ENCODE measurements around the gene PODNL1. TPM values are rescaled to one million over a fixed set of nuclear protein-coding genes. Genes with fewer than 3 reads are reported as not detected.

Gene PODNL1
- total and polyA plus RNA-seq, 2 of the 8 experiments (the other 6 are each of a cell fraction or from before 2014, with no cell fraction given), result 1.0 to 1.5 TPM

- H3K4me1 ChIP-seq (replicated peaks in 1 of 4; ENCODE audit: control insufficient read depth in 3 of 4, insufficient read depth in 4 of 4, low read length in 3 of 4), result peaks cover 0 to 11% (median under 1%) of the 10 kb centered on the region in 4 experiments; a peak in 4 of 7 replicates
- no peak overlapping the region for H3K14ac ChIP-seq (ENCODE audit: insufficient read length)
- POLR2A ChIA-PET (ENCODE audit: partially characterized antibody), result interaction anchor here (1.0 to 5.4 kb wide), 4 partner anchors 10 to 33 kb away, joined by 3 to 39 read pairs (median 4); partner anchors contain the start of gene DCAF15
- H2AFZ ChIP-seq (ENCODE audit: low read length), result no peak overlapping the region
- DNase-seq (ENCODE audit: low read depth in 1 of 2, low spot score in 2 of 2) (no peak), FAIRE-seq (no peak)
- H3K79me1 ChIP-seq (ENCODE audit: low read depth, low read length), result no peaks in the 10 kb centered on the region
- H2BK20ac ChIP-seq (ENCODE audit: low read length), result no peak overlapping the region
- no peak overlapping the region for H3K4ac ChIP-seq (replicated peaks; ENCODE audit: insufficient read length, low read depth, low read length)
- H2BK12ac ChIP-seq (ENCODE audit: low read depth, low read length), result no peak overlapping the region
- no peak overlapping the region for H2BK5ac ChIP-seq (ENCODE audit: low read depth, low read length)
- no peaks in the 10 kb centered on the region for H3K27me3 ChIP-seq (replicated peaks in 1 of 4; ENCODE audit: control insufficient read depth in 3 of 4, extremely low read depth in 1 of 4, insufficient read depth in 3 of 4, low read length in 3 of 4)
- H2BK120ac ChIP-seq (replicated peaks; ENCODE audit: low read depth, low read length), result no peak overlapping the region
- H3K27ac ChIP-seq (ENCODE audit: low read depth, low read length), result no peak overlapping the region
- H3K4me3 ChIP-seq (ENCODE audit: extremely low read depth in 1 of 4, insufficient read depth in 2 of 4, low read depth in 3 of 4, low read length in 4 of 4), result no peak overlapping the region
- TF ChIP-seq SRF (IDR thresholded peaks at IDR 0.05; ENCODE audit: low read depth, low read length), result no peak
- H4K8ac ChIP-seq (ENCODE audit: extremely low read depth, insufficient read depth, low read length), result no peak overlapping the region
- peaks cover 2 to 23% (median 14%) of the 10 kb centered on the region in 4 experiments; a peak in 7 of 8 replicates for H3K36me3 ChIP-seq (ENCODE audit: control insufficient read depth in 2 of 4, insufficient read depth in 4 of 4, low read length in 3 of 4)
- no peak overlapping the region for H2BK15ac ChIP-seq (ENCODE audit: low read length)
- H3K9ac ChIP-seq (replicated peaks in 1 of 4; ENCODE audit: extremely low read depth in 1 of 4, low read depth in 3 of 4, low read length in 3 of 4), result no peak overlapping the region
- H4K20me1 ChIP-seq (replicated peaks in 1 of 2; ENCODE audit: control insufficient read depth in 1 of 2, insufficient read depth in 2 of 2, low read length in 2 of 2), result peaks cover 0 to under 1% of the 10 kb centered on the region in 2 experiments
- no peak overlapping the region for H3K18ac ChIP-seq (ENCODE audit: extremely low read depth, low read length)
- H3K9me3 ChIP-seq (ENCODE audit: insufficient read depth in 2 of 2, low read depth in 1 of 2, low read length in 1 of 2), result no peaks in the 10 kb centered on the region
- CTCF ChIA-PET (ENCODE audit: partially characterized antibody), result interaction anchor here (0.6 kb wide), 2 partner anchors 48 to 131 kb away, joined by 3 to 4 read pairs; no protein-coding TSS in a partner anchor
- H4K5ac ChIP-seq (ENCODE audit: insufficient read length, low read depth, low read length), result no peak overlapping the region
- no peaks in the 10 kb centered on the region for H3K23me2 ChIP-seq (ENCODE audit: low read depth, low read length)
- WGBS, 2 experiments (ENCODE audit: extremely low coverage in 1 of 2, insufficient coverage in 1 of 2, insufficient read length in 1 of 2, insufficient replicate concordance in 2 of 2, low coverage in 1 of 2, low lambda C conversion rate in 2 of 2, missing lambda C conversion rate in 1 of 2), result 96% methylated on average over 12 of the region's 12 CpGs; no CpG with 5 or more reads in 1 of the 2 experiments
- no peak overlapping the region for H3K4me2 ChIP-seq (ENCODE audit: insufficient read depth in 1 of 2, low read depth in 2 of 2, low read length in 2 of 2)
- H2AK5ac ChIP-seq (ENCODE audit: low read depth, low read length), result no peak overlapping the region
- H3K23ac ChIP-seq (ENCODE audit: insufficient read length), result no peak overlapping the region
- no peaks in the 10 kb centered on the region for H3K79me2 ChIP-seq (ENCODE audit: control insufficient read depth in 1 of 2, insufficient read depth in 2 of 2, low read length in 2 of 2)
- no peak overlapping the region for H3K56ac ChIP-seq (replicated peaks; ENCODE audit: insufficient read length, low read depth, low read length)
- no peak overlapping the region for H4K91ac ChIP-seq (replicated peaks; ENCODE audit: insufficient read length, low read length)
These were observed 8.9 kb downstream of the PODNL1 start for GRCh38 chr19:13929340-13929739.

All from H1 (cell line).